Stimulated activated CD4-positive, alpha-beta T cell treated with anti-CD3 and anti-CD28 coated beads, Interleukin-15, amount 100 ng/mL, for 24 hours (primary cell): Measurements from ENCODE around the gene NGF.

Experiments used
- DNase-seq: peaks from one replicate; pipeline ENCODE4 v3.0.0-alpha.2; 2020

Gene NGF

DNA sequence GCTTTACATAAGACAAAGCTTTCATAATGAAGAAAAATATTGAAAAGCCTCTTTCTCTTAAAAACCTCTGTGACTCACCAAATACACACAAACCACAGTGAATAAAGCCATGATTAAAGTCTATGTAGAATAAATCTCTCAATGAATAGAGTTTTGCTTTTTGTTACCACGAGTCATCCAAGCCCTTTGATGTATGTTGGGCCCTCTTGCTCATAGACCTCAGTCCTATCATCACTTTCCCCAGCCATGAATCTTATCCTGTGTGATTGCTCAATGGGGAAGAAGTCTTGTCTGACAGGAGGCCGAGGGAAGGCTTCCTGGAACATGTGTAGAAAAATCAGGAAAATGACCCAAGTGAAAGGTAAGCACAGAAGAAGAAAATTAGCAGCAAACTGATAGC lies 60.8 kb downstream of the NGF start:
- peak; percentile 8 for DNase-seq

DNA sequence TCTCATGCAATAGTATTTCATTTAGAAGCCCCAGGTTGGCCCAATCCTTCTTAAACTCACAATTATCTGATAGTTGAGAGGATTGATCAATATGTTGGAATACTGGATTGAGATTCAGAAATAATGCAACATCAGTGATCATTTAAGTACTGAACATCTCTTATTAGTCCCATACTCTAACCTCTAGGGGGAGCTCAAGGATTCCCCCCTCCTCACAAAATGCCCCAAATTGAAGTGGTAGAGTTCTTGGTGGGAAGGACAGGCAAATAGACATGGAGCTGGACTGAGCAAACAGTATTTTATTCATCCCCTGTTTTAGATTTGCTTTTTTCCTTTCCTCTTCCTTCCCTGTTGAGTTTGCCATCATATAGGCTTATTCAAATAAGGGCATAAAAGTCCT lies 62.8 kb downstream of the NGF start:
- DNase-seq, result no peak

DNA sequence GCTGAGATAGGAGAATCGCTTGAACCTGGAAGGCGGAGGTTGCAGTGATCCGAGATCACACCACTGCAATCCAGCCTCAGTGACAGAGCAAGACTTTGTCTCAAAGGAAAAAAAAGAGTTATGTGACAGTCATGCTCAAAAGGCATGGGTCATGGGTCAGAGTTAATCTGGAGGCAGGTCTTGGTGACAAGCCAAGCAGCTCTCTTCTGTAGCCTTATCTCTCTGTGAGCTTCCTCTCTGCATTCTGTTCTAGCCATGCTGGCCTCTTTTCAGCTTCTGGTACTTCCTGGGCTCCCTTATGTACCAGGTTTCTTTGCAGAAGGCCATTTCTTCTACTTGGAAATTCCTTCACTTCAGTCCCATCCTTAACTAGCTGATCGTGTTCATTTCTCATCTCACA lies 63.6 kb downstream of the NGF start:
- no peak for DNase-seq

DNA sequence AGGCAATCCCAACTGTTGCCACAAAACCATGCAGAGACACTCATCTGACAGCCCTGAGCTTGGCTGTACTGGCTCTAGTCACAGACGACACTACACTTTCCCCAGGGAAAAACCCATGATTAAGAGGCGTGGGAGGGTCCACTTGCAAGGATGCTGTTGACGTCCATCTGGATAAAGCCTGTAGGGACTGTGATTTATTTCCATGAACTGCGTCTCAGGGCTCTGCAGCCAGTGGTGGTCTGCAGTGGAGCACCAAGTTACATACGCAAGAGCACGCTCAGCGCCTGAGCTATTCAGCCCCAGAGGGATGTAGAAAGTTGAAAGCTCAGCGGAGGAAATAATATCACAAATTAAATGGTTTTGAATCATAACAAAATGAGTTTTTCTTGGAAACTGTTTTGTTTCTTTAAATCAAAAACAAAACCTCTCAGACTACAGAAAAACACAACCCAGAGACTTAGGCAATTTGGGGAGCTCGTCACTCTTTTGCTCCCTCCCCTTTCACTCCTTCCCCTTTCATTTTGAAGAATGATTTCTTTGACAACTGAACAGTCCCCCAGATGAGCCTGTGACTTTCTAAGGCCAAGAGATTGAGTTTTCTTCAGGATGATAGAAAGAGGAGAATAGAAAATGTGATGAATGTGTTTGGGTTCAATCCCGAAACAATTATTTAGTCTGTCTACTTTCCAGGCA lies 71.2 kb downstream of the NGF start:
- DNase-seq, result no peak

DNA sequence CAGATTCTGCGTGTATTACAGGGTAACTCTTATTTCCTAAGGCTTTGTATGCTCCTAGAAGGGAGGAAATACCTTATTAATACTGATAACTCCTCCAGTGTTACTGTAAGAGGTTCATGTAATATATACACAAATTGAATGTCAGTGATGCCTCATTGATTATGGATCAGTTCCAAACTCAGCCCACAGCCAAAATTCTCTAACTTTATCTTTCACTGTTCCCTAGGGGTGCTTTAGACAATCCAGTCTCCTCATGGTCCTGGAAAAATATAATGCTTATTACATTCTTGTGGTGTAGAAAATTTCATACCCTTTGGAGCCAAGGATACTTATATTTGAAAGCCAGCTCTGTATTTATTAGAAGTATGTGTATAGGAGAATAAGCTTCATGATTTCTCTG lies 73.0 kb downstream of the NGF start:
- no peak for DNase-seq

DNA sequence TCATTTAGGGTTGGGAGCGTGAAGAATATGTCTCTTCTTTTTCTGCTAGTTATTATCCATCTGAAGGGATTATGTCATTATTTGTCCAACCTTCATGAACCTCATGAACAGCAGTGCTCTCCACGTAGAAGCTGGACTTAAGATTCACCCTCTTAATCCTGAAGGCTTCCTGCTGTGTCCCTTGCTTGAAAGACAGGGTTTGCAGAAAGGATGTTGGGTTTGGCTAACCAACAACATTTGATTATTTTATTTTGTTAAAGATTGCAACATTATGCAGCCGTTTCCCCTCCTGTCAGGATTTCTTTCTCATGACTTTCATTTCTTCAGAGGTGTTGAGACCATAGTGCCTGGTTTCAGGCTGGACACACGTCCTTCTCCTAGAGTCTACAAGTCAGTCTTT lies 75.2 kb downstream of the NGF start:
- DNase-seq, result no peak

DNA sequence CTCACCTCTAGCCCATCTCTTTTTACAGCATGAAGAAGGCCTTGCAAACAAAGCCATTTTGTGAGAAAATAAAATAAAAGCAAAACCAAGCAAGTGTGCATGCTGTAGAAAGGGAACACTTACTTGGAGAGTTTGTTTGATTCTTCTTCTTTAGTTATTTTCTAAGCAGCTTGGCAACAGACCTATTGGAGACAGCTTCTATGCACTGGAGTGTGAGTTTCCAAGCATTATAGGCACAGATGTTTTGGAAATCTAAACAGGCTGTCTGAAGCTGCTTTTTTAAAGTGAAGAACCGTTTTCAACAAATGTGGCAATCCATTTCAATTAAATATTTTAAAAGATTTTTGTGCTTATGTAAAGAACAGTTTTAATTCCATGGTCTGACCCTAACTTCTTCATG lies 76.6 kb downstream of the NGF start:
- no peak for DNase-seq

DNA sequence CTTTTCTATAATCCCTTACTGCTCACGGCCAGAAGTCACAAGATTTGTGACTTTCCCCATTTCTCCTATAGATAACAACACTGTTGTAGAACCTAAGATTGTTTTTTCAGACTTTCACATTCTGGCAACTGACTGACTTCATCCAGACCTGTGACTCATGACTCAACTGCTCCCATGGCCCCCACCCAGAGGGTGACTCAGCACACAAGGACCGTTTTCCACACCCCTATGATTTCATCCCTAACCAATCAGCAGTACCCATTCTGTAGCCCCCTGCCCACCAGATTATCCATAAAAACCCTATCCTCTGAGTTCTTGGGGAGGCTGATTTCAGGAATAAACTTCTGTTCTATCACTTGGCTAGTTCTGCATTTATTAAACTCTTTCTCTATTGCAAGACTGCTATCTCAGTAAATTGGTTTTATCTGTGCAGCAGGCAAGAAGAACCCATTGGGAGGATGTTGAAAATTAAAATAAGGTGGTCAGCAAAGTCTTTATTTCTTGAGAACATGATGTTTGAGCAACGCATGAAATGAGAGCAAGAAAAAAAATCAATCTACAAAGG lies 79.7 kb downstream of the NGF start:
- no peak for DNase-seq

DNA sequence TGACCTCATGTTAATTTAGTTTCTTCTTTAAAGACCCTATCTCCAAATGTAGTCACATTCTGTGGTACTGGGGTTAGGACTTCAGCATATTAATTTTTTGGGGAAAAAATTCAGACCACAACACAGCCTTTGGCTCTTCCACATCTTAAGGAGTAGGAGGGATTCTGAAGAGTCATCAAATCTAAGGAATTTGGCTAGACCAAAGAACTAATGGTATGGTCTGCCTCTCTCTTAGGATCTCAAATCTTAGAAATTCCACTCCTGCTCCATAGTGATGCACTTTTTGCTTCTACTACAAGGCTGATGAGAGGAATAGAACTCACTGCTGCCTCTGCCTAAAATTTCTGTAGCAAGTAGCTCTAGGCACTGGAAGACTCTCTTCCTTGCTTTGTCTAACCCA lies 80.5 kb downstream of the NGF start:
- no peak for DNase-seq

DNA sequence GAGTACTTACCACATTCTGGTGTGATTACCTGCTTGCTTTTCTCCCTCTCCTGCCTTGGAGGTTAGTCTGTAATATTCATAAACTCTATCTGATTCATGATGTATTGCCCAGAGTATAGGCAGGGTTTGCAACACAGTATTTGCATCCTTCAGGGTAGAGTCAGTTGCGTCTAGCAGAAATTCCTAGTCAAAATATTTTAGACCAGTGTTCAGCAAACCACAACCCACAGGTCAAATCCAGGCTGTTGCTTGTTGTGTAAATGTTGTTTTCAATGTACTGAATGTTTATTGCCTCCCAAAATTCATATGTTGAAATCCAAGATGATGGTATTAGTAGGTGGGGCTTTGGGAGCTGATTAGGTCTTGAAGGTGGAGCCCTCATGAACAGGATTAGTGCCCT lies 82.9 kb downstream of the NGF start:
- no peak for DNase-seq

DNA sequence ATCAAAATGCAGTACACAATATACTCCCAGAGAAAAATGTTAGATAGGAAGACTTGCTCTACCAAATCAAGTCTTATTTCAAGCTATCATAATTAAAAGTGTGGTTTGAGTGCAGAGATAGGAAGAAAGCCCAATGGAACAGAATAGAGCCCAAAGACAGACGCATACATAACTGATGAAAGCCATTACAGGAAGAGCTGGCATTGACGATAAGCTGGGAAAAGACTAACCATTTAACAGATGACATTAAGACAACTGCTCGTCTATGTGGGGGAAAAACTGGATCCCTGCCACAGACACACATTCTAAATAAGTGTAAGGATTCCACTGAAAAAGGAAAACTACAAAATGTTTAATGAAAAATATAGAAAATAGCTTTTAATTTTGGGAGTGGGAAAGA lies 85.5 kb downstream of the NGF start:
- DNase-seq, result no peak

DNA sequence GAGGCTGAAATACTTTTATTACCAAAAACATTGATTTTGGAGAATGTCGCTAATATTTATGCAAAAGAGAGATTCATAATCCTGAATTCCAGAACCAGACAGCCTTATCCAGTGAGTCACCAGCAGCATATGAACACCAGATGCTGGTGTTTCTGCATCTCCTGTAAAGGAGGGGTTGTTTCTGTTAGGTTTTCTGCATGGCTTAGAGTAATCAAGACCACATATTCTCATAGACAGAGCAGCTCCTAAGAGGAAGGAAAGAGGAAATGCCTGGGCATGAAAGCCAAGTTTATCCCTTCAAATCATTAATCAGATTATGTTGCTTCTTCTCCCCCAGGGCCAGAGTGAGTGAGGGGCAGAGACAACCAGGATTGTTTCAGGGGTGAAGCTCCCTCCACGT lies 86.2 kb downstream of the NGF start:
- no peak for DNase-seq

DNA sequence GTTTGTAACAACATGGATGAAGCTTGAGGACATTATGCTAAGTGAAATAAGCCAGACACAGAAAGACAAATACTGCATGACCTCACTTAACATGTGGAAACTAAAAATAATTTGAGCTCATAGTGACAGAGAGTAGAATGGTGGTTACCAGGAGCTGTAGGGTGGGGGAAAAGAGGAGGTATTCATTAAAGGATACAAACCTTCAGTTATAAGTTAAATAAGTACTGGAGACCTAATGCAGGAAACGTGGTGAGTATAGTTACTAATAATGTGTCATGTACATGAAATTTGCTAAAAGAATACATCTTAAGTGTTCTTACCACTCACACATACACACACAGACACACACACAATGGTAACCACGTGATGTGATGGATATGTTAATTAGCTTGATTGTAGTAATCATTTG lies 86.7 kb downstream of the NGF start:
- no peak for DNase-seq

DNA sequence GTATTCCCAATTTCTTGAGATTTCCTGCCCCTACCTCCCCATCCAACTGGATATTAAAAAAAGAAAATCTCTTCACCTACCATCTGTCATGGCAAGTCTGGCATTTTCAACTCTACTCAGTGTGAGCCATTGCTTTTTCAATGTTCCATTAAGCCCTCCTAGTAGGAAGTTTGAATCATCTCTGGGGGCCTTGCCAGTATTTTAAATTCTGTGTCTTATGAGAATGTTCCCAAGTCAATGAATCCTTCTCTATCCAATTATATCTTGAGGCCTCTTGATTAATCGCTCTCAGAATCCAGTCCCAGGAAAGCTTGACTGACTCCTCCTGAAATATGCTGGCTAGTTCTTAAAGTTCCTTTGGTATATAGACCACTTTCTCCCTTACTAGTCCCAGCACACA lies 91.5 kb downstream of the NGF start:
- no peak for DNase-seq

DNA sequence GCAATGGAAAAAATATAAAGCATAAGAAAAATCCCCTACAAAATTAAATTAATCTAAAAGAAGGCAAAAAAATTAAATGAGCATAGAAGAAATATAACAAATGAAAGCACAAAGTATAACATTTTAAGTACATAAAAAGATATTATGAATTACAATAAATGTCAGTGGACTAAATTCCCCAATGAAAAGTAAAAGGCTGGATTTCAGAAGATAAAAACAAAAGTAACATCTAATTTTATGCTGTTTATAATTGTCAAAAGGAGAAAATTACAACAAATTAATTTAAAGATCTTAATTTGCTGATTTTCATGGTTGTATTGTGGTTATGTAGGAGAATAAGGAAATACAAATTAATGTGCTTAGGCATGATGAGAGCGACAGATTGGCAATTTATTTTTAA lies 92.8 kb downstream of the NGF start:
- DNase-seq, result no peak

DNA sequence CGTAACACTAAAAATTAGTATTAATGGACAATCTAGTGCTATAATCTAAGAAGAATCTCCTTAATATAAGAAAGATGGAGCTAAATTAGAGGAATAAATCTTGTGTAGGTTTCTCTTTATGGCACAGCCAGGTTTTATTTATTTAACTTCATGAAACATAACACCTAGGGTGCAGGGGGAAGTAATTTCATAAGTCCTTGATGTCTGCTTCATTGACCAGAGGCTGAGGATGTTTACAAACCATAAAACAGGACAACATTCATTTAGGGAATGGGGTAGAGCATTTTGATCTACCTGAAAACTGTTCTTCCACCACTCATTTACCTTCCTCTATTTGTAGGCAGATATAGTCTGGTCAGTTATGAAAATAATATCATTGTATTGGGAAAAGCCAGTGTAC lies 95.5 kb downstream of the NGF start:
- DNase-seq, result no peak

DNA sequence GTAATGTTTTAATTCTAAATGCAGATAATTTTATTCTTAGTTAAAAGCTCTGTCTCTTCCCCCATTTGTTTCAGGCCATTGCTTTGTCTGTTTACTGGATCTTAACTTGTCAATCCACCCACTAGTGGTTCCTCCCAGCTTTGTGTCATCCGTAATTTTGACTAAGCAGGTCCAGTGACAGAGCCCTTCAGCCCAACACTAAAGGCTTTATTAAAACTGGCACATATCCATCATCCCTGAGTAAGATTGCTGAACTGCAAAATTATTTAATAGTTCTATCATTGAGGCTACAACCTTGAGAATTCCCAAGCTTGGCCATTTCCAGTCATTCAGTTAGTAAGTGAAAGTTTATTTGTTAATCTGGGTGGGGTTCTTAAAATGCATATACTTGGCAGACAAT lies 96.7 kb downstream of the NGF start:
- DNase-seq, result no peak

DNA sequence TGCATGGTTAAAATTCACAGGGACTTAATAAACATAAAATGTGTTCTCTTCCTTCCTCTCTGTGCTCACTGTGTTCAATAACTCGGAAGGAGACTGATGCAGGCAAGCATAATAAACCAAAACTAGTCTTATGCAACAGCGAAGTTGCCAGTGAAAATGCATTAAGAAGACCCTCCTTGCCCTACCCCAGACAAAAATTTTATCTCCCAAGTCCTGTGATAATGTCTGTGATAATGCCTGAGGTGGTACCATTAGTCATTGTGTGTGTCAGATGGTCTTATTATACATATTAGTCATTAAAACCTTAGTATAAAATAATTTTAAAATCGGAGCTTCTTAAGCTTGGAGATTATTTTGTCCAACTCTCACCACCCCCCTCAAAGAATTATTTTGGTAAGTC lies 97.8 kb downstream of the NGF start:
- DNase-seq, result no peak

DNA sequence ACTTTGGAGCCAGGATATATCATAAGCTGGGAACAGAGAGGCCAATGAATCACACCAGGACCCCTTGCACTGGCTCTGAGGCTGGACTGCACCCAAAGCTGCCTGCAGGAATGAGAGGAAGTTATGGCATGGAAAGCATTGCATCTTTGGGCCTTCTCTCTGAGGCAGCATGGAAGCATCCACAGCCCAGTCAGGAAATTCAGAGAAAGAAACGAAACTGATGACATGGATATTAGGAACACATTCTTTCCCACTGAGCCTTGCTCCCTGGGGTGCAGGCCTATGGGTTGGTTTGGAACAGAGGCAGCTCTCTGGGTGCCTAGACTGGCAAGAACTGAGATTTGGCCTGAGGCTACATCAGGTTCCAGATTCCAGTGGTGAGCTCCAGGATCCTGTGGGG lies 98.6 kb downstream of the NGF start:
- DNase-seq, result no peak

DNA sequence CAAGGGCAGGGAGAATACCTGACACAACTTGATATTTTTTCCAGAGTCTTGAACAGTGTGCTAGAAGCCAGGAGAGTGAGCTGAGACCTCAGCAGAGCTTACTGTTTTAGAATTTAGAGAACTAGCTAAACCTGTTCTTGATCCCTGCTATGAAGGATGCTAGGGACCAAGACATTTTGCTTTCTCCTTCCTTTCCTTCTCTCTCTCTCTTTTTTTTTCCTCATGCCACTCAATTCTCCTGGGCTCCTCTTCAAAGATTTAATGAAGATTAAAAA lies 99.0 kb downstream of the NGF start:
- no peak for DNase-seq

DNA sequence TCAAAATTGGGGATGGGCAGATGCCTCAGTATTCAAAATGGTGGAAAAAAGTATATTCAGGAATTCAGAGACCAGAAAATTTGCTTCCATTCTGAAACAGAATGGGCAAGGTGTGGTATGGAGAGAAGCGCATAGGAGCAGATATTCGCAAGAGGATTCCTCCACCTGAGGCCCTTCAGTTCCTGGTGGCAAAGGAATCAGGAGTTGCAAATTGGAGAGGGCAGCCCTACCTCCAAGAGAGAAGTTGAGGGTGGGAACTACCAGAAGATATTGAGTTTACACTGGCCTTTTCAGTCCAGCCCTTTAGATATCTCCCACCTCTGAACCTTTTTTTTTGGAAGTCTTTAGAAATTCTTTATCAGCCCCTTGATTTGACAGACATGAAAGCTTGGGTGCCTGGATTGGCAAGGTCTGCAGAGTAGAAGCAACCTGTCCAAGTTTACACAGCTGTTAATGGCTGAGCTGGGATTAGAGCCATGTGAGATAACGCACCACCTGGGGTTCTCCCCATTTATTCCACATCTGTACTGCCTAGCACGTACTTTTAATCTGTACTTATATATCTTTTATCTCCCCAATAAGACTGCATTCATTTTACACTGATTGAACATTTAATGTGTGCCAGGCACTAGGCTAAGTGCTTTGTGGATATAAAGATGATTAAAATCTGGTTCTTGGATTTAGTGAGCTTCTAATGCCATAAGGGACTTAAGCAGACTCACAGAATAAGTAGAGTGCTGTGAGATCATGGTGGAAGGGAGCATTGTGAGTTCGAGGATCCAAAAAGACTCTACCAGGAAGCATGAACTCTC lies 99.5 kb downstream of the NGF start:
- no peak for DNase-seq

DNA sequence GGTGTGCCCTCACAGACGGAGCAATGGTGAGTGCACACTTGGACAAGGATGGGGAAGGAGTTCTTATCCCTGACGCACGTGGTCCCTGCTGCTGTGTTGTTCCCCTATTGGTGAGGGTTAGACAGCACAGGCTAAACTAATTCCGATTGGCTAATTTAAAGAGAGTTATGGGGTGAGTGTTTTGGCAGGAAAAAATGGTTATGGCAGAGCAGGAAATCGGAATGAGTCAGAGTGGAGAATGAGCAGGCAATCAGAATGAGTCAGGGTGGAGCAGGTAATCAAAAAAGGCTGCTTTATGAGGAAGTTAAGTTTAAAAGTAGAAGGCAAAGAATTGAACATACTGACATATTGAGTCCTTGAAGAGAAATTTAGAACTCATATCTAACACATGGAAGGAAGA lies 100.5 kb downstream of the NGF start:
- no peak for DNase-seq

DNA sequence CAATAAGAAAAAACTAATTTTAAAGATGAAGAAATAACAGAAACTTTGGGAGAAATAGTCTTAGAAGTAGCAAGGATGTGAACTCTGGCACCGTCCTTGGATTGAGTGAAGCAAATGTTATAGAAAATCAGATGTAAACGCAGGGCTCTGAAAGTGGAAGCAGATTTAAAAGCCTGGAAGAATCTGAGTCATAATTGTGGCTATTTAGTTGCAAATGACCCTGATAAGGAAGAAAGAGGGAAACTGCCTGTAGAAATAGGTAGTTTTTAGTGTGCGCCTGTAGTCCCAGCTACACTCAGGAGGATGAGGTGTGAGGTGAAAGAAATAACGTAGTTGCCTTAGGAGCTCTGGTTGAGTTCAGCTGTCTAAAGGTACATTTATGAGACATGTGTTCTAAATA lies 101.0 kb downstream of the NGF start:
- DNase-seq, result no peak
